ENCODE measurements around the gene TMPRSS11E. TPM values are rescaled to one million over a fixed set of nuclear protein-coding genes. Genes with fewer than 3 reads are reported as not detected.
"Not testable (repeated sequence)": the region's sequence is repeated elsewhere in the genome, so short reads cannot be mapped to it uniquely, and the experiment has no call there.

TMPRSS11E gene, protein sequence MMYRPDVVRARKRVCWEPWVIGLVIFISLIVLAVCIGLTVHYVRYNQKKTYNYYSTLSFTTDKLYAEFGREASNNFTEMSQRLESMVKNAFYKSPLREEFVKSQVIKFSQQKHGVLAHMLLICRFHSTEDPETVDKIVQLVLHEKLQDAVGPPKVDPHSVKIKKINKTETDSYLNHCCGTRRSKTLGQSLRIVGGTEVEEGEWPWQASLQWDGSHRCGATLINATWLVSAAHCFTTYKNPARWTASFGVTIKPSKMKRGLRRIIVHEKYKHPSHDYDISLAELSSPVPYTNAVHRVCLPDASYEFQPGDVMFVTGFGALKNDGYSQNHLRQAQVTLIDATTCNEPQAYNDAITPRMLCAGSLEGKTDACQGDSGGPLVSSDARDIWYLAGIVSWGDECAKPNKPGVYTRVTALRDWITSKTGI
- not detected for total RNA-seq
- polyA plus RNA-seq (ENCODE audit: insufficient read depth in 1 of 8, insufficient read length in 8 of 8, low replicate concordance in 1 of 8): 1 to 10 TPM in 1 of 8 donors, under 1 TPM in 1, not detected in 6; 0.08 to 1.3 TPM
- long read RNA-seq, donor 1: 0 reads
- long read RNA-seq, donor 2: 0 reads
- long read RNA-seq, donor 3: 0 reads
- long read RNA-seq, donor 4: 0 reads
- long read RNA-seq, donor 5: 0 reads
- long read RNA-seq, donor 6: 0 reads
- long read RNA-seq, donor 7: 0 reads
- long read RNA-seq, donor 8: 0 reads
- long read RNA-seq, donor 9: 0 reads
- long read RNA-seq, donor 10: 0 reads
- long read RNA-seq, donor 11: 0 reads

- Histone ChIP-seq H3K9me3 (replicated peaks; ENCODE audit: control insufficient read depth, low read depth, low read length) (no peaks in the 10 kb centered on the region), H3K4me1 (ENCODE audit: control insufficient read depth, insufficient read depth, low read length) (no peaks in the 10 kb centered on the region), H3K4me3 (ENCODE audit: low read length) (no peak within 1 kb of the TSS), H3K27me3 (ENCODE audit: control insufficient read depth, insufficient read depth, low read length) (no peaks in the 10 kb centered on the region), H3K27ac (ENCODE audit: low read length) (no peak within 1 kb of the TSS), H3K36me3 (ENCODE audit: control insufficient read depth, insufficient read depth, low read length) (no peaks in the 10 kb centered on the region)
- DNase-seq: no peak
- no CpG with 5 or more reads among the region's 3 CpGs for WGBS (ENCODE audit: insufficient coverage)
Measured at GRCh38 chr4:68447201-68447600, at the start of gene TMPRSS11E. Gene TMPRSS11E (plus strand): TSS chr4:68447463. CDS start chr4:68447513, 50 bp downstream.

DNA sequence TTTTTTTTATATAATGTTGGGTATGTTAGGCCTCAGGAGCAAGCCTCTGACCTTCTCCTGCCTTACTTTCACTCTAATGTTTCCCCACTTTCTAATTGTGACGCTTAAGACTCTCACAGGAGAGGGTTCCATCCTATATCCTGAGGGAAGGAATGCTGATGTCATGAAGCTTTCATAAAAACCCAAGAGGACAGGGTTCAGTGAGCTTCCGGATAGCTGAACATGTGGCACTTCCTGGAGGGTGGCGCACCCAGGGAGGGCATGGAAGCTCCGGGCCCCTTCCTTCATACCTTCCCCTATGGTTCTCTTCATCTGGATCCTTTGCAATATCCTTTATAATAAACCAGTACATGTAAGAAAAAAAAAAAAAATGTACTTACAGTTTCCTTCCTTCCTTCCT lies 48.0 kb upstream of the TMPRSS11E start:
- 83% methylated on average over 1 of the region's 4 CpGs for WGBS (ENCODE audit: insufficient coverage)
- H3K4me1 ChIP-seq (ENCODE audit: control insufficient read depth, insufficient read depth, low read length): no peaks in the 10 kb centered on the region
- H3K27me3 ChIP-seq (ENCODE audit: control insufficient read depth, insufficient read depth, low read length): no peaks in the 10 kb centered on the region
- H3K4me3 ChIP-seq (ENCODE audit: low read length): no peak overlapping the region
- no peak overlapping the region for H3K27ac ChIP-seq (ENCODE audit: low read length)
- no peak for DNase-seq
- no peaks in the 10 kb centered on the region for H3K36me3 ChIP-seq (ENCODE audit: control insufficient read depth, insufficient read depth, low read length)
- H3K9me3 ChIP-seq (replicated peaks; ENCODE audit: control insufficient read depth, low read depth, low read length): no peaks in the 10 kb centered on the region

DNA sequence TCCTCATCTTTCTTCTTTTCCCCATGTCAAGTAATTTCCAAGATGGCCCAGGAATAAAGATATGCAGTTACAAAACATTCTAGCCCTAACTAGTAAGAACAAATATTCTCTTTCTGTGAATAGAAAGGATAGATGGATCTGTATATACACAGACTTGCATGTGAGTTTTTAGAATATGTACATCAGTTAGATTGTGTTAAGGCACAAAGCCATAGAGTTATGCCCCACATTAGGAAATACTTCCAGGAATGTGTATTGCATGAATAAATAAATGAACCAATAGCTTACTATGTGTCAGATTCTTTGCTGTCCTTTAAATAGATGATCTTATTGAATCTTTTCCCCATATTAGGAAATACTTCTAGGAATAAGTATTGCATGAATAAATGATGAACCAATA lies 46.0 kb upstream of the TMPRSS11E start:
- Histone ChIP-seq H3K27ac (ENCODE audit: low read length) (no peak overlapping the region), H3K4me1 (ENCODE audit: control insufficient read depth, insufficient read depth, low read length) (no peaks in the 10 kb centered on the region), H3K4me3 (ENCODE audit: low read length) (no peak overlapping the region)

DNA sequence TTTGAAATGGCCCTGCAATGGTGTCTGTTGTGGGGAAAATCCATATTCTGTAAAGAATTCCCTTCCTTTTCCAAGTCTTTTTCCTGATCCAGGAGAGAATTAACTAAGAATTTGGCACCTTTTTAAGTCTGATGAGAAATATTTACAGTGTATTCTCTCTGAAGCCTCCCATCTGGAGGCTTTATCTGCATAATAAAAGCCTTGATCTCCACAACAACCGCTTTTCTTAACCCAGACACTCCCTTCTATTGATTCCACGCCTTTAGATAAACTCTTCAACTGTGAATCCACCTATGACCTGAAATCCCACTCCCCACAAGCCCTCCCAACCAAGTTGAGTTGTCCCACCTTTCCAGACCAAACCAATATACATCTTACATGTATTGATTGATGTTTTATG lies 43.1 kb upstream of the TMPRSS11E start:
- Histone ChIP-seq H3K36me3 (ENCODE audit: control insufficient read depth, insufficient read depth, low read length) (no peaks in the 10 kb centered on the region), H3K27me3 (ENCODE audit: control insufficient read depth, insufficient read depth, low read length) (no peaks in the 10 kb centered on the region), H3K4me1 (ENCODE audit: control insufficient read depth, insufficient read depth, low read length) (no peaks in the 10 kb centered on the region), H3K9me3 (replicated peaks; ENCODE audit: control insufficient read depth, low read depth, low read length) (no peaks in the 10 kb centered on the region), H3K4me3 (ENCODE audit: low read length) (no peak overlapping the region), H3K27ac (ENCODE audit: low read length) (no peak overlapping the region)
- WGBS (ENCODE audit: insufficient coverage): no CpG with 5 or more reads among the region's 2 CpGs
- no peak for DNase-seq

More for the DNA sequence above, 46.0 kb upstream of the TMPRSS11E start:
- Histone ChIP-seq H3K36me3 (ENCODE audit: control insufficient read depth, insufficient read depth, low read length) (no peaks in the 10 kb centered on the region), H3K27me3 (ENCODE audit: control insufficient read depth, insufficient read depth, low read length) (no peaks in the 10 kb centered on the region), H3K9me3 (replicated peaks; ENCODE audit: control insufficient read depth, low read depth, low read length) (no peaks in the 10 kb centered on the region)
- DNase-seq: no peak

GRCh38 chr4:68405718-68406478 lies 41.4 kb upstream of the TMPRSS11E start:
- H3K4me3 ChIP-seq (ENCODE audit: low read length); DNase-seq; H3K36me3 ChIP-seq (ENCODE audit: control insufficient read depth, insufficient read depth, low read length); H3K27ac ChIP-seq (ENCODE audit: low read length); H3K9me3 ChIP-seq (replicated peaks; ENCODE audit: control insufficient read depth, low read depth, low read length); H3K4me1 ChIP-seq (ENCODE audit: control insufficient read depth, insufficient read depth, low read length); H3K27me3 ChIP-seq (ENCODE audit: control insufficient read depth, insufficient read depth, low read length): not testable (repeated sequence)
- WGBS (ENCODE audit: insufficient coverage): 62% methylated on average over 8 of the region's 13 CpGs

DNA sequence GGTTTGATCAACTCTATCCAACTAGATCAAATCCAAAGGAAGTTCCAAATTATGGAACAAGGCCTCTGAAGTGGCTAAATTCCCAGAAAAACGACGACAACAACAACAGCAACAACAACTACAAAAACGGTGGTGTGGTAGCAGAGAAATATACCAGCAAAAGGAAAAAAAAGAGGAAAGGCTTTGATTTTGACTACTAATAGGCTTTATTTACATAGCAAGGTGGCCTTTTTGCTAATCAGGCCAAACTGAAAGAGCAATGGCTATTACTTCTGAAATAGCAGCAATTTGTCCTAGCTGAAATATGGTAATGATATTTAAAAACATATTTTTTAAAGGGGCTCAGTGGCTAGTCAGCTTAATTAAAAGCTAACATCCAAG lies 40.8 kb upstream of the TMPRSS11E start:
- Histone ChIP-seq H3K36me3 (ENCODE audit: control insufficient read depth, insufficient read depth, low read length) (no peaks in the 10 kb centered on the region), H3K27me3 (ENCODE audit: control insufficient read depth, insufficient read depth, low read length) (no peaks in the 10 kb centered on the region), H3K27ac (ENCODE audit: low read length) (no peak overlapping the region), H3K4me3 (ENCODE audit: low read length) (no peak overlapping the region), H3K4me1 (ENCODE audit: control insufficient read depth, insufficient read depth, low read length) (no peaks in the 10 kb centered on the region), H3K9me3 (replicated peaks; ENCODE audit: control insufficient read depth, low read depth, low read length) (no peaks in the 10 kb centered on the region)
- WGBS (ENCODE audit: insufficient coverage): no CpG with 5 or more reads among the region's 3 CpGs
- DNase-seq: no peak

DNA sequence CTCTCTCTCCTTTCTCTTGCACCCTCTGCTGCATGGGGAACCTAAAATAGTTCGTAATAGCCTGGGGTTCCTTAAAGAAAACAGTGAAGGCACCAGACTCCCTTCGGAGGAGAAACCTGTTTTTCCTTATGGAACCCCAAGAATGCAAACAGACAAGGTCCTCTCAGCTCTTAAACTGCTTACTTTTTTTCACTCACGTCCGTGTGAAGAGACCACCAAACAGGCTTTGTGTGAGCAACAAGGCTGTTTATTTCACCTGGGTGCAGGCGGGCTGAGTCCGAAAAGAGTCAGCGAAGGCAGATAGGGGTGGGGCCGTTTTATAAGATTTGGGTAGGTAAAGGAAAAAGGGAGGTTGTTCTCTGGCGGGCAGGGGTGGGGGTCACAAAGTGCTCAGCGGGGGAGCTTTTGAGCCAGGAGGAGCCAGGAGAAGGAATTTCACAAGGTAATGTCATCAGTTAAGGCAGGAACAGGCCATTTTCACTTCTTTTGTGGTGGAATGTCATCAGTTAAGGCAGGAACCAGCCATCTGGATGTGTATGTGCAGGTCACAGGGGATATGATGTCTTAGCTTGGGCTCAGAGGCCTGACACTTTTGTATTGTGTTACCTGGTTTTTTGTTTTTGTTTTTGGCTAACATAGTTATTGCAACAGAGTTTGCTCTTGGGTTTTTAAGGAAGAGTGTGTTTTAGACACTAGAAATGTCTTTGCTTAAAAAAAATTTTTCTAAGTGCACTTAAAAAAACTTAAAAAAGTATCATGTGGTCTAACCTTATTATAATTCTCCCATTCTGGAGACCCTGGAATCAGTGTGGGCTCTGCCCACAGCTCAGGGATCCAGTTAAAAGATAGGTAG lies 40.0 kb upstream of the TMPRSS11E start:
- H3K4me1 ChIP-seq (ENCODE audit: control insufficient read depth, insufficient read depth, low read length); DNase-seq; H3K27ac ChIP-seq (ENCODE audit: low read length); H3K36me3 ChIP-seq (ENCODE audit: control insufficient read depth, insufficient read depth, low read length); H3K4me3 ChIP-seq (ENCODE audit: low read length); H3K9me3 ChIP-seq (replicated peaks; ENCODE audit: control insufficient read depth, low read depth, low read length); H3K27me3 ChIP-seq (ENCODE audit: control insufficient read depth, insufficient read depth, low read length): not testable (repeated sequence)
- WGBS (ENCODE audit: insufficient coverage): 26% methylated on average over 7 of the region's 10 CpGs

GRCh38 chr4:68407868-68408190 lies 39.4 kb upstream of the TMPRSS11E start:
- no CpG with 5 or more reads among the region's 3 CpGs for WGBS (ENCODE audit: insufficient coverage)
- no peak overlapping the region for H3K27ac ChIP-seq (ENCODE audit: low read length)

GRCh38 chr4:68410149-68410548 lies 37.1 kb upstream of the TMPRSS11E start:
- no peak for DNase-seq
- Histone ChIP-seq H3K4me3 (ENCODE audit: low read length) (no peak overlapping the region), H3K4me1 (ENCODE audit: control insufficient read depth, insufficient read depth, low read length) (no peaks in the 10 kb centered on the region), H3K27me3 (ENCODE audit: control insufficient read depth, insufficient read depth, low read length) (no peaks in the 10 kb centered on the region), H3K9me3 (replicated peaks; ENCODE audit: control insufficient read depth, low read depth, low read length) (no peaks in the 10 kb centered on the region), H3K27ac (ENCODE audit: low read length) (no peak overlapping the region), H3K36me3 (ENCODE audit: control insufficient read depth, insufficient read depth, low read length) (no peaks in the 10 kb centered on the region)
- 83% methylated on average over 1 of the region's 2 CpGs for WGBS (ENCODE audit: insufficient coverage)

More at GRCh38 chr4:68407868-68408190, 39.4 kb upstream of the TMPRSS11E start:
- Histone ChIP-seq H3K4me3 (ENCODE audit: low read length) (no peak overlapping the region), H3K4me1 (ENCODE audit: control insufficient read depth, insufficient read depth, low read length) (no peaks in the 10 kb centered on the region), H3K27me3 (ENCODE audit: control insufficient read depth, insufficient read depth, low read length) (no peaks in the 10 kb centered on the region), H3K9me3 (replicated peaks; ENCODE audit: control insufficient read depth, low read depth, low read length) (no peaks in the 10 kb centered on the region), H3K36me3 (ENCODE audit: control insufficient read depth, insufficient read depth, low read length) (no peaks in the 10 kb centered on the region)
- no peak for DNase-seq
